ENCODE results near the gene FAP.

DNA sequence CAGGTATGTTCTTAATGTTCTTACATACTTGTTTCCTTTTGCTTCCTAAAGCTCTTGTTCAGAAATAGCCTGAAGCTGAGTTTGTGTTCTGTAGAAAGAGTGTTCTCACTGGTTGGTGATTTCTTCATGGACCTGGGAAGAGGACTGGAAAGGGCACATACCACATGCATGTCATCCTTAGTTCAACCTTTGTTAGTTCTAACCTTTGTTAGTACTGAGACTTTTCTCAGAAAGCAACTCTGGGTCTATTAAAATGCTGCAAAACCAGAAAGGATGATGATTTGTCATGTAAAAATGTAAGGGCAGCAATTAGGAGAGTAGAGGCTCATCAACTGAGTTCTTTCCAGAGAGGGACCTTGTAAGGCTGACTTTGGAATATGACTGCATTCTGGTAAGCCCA lies 2.5 kb upstream of the FAP start:
- TF ChIP-seq CTCF (IDR thresholded peaks at IDR 0.05) (no peak), EZH2phosphoT487 (IDR thresholded peaks at IDR 0.05) (no peak)

Measured in neural progenitor cell (in vitro differentiated cells).